Measurements from ENCODE around the gene FOLR3.

FOLR3 gene

DNA sequence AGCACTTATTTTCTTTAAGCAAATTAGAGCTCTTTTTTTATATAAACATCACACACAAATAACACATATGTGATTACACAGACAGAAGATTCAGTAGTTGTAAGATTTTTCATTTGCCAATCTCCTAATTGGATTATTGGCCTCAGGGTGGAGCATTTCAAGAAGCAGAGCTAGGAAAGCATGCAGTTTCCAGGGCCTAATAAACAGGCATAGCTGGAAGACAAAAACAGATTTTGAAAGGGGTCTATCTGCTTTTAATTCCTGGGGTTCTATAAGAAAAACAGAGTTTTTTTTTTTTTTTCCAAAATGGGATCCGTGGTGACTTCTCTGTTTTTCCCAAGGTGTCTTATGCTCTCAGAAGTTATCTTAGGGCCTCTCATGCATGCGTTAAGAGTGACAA, 7.6 kb upstream of the FOLR3 start:
- DNase-seq (ENCODE audit: extremely low read depth, insufficient read length): no peak
- Histone ChIP-seq H3K27me3 (replicated peaks; ENCODE audit: control insufficient read depth, insufficient read depth, low read length) (no peaks in the 10 kb centered on the region), H3K4me3 (replicated peaks; ENCODE audit: low read depth, low read length) (no peak overlapping the region), H3K36me3 (ENCODE audit: control insufficient read depth, insufficient read depth, low read length) (no peaks in the 10 kb centered on the region)
- TF ChIP-seq, protein P1, sequence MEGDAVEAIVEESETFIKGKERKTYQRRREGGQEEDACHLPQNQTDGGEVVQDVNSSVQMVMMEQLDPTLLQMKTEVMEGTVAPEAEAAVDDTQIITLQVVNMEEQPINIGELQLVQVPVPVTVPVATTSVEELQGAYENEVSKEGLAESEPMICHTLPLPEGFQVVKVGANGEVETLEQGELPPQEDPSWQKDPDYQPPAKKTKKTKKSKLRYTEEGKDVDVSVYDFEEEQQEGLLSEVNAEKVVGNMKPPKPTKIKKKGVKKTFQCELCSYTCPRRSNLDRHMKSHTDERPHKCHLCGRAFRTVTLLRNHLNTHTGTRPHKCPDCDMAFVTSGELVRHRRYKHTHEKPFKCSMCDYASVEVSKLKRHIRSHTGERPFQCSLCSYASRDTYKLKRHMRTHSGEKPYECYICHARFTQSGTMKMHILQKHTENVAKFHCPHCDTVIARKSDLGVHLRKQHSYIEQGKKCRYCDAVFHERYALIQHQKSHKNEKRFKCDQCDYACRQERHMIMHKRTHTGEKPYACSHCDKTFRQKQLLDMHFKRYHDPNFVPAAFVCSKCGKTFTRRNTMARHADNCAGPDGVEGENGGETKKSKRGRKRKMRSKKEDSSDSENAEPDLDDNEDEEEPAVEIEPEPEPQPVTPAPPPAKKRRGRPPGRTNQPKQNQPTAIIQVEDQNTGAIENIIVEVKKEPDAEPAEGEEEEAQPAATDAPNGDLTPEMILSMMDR (IDR thresholded peaks at IDR 0.05; ENCODE audit: insufficient read depth, low read length, poor library complexity, severe bottlenecking): no peak

- no peak for DNase-seq (ENCODE audit: extremely low read depth, insufficient read length)
- H3K4me3 ChIP-seq (replicated peaks; ENCODE audit: low read depth, low read length): no peak overlapping the region
- H3K36me3 ChIP-seq (ENCODE audit: control insufficient read depth, insufficient read depth, low read length): no peaks in the 10 kb centered on the region
- H3K27me3 ChIP-seq (replicated peaks; ENCODE audit: control insufficient read depth, insufficient read depth, low read length): no peaks in the 10 kb centered on the region
- TF ChIP-seq, protein P1 (IDR thresholded peaks at IDR 0.05; ENCODE audit: insufficient read depth, low read length, poor library complexity, severe bottlenecking): no peak
Measured at GRCh38 chr11:72129381-72129780, 6.1 kb upstream of the FOLR3 start.

GRCh38 chr11:72132646-72133045, 2.9 kb upstream of the FOLR3 start:
- H3K36me3 ChIP-seq (ENCODE audit: control insufficient read depth, insufficient read depth, low read length): no peaks in the 10 kb centered on the region
- no peak overlapping the region for H3K4me3 ChIP-seq (replicated peaks; ENCODE audit: low read depth, low read length)
- no peak for DNase-seq (ENCODE audit: extremely low read depth, insufficient read length)
- H3K27me3 ChIP-seq (replicated peaks; ENCODE audit: control insufficient read depth, insufficient read depth, low read length): no peaks in the 10 kb centered on the region
- TF ChIP-seq, protein P1 (IDR thresholded peaks at IDR 0.05; ENCODE audit: insufficient read depth, low read length, poor library complexity, severe bottlenecking): no peak

DNA sequence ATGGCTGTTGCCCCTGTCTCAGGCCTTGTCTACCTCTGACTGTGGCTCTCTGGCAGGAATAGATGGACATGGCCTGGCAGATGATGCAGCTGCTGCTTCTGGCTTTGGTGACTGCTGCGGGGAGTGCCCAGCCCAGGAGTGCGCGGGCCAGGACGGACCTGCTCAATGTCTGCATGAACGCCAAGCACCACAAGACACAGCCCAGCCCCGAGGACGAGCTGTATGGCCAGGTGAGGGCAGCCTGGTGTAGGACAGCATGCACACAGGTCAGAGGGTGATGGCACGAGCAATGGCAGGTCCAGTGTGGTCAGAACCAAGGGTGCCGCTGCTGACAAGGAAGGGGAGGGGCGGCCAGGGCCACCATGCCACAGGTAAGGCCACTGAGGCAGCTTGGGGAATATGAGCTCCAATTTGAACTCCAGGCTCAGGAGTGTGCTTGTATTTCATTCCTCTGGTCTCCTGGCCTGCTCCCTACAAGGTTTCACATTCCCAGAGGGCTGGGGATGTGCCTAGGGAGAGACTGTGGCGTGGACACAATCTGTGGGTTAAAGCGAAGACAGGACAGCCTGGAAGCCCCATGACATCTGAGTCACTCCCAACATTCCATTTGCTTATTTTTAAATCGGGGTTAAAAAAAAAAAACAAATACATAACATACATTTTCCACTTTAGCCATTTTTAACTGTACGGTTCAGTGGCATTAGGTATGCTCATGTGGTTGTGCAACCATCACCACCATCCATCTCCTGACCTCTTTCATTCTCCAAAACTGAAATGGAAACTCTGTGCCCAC, 562 bp downstream of the FOLR3 start:
- TF ChIP-seq, protein P1 (IDR thresholded peaks at IDR 0.05; ENCODE audit: insufficient read depth, low read length, poor library complexity, severe bottlenecking): no peak
- no peak overlapping the region for H3K4me3 ChIP-seq (replicated peaks; ENCODE audit: low read depth, low read length)
- no peak for DNase-seq (ENCODE audit: extremely low read depth, insufficient read length)
- H3K27me3 ChIP-seq (replicated peaks; ENCODE audit: control insufficient read depth, insufficient read depth, low read length): no peaks in the 10 kb centered on the region
- no peaks in the 10 kb centered on the region for H3K36me3 ChIP-seq (ENCODE audit: control insufficient read depth, insufficient read depth, low read length)

GRCh38 chr11:72136684-72137262, 1.2 kb downstream of the FOLR3 start:
- H3K36me3 ChIP-seq (ENCODE audit: control insufficient read depth, insufficient read depth, low read length): no peaks in the 10 kb centered on the region
- H3K4me3 ChIP-seq (replicated peaks; ENCODE audit: low read depth, low read length): no peak overlapping the region
- no peaks in the 10 kb centered on the region for H3K27me3 ChIP-seq (replicated peaks; ENCODE audit: control insufficient read depth, insufficient read depth, low read length)
- TF ChIP-seq, protein P1 (IDR thresholded peaks at IDR 0.05; ENCODE audit: insufficient read depth, low read length, poor library complexity, severe bottlenecking): no peak
- DNase-seq (ENCODE audit: extremely low read depth, insufficient read length): no peak

Data from GM06990 (cell line).